ENCODE data around the gene INPP4B.

INPP4B gene

DNA sequence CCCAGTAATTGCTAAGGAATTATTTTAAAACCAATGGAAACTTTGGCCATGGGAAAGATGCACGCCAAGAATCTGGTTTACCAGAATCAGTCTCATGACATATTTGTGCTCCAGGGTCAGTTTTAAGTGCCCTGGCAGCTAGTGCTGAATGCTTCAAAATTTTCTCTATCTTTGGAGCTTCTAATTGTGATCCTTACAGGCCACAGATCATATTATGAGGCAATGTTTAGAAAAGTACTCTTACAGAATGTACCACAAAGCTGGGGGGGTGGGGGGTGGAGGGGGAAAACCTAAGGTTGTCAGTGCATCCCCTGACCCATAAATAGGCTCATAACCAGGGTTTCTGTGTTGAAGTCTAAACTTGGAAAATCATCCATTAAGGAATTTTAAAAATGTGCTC, 514.5 kb downstream of the INPP4B start:
- DNase-seq, result no peak

DNA sequence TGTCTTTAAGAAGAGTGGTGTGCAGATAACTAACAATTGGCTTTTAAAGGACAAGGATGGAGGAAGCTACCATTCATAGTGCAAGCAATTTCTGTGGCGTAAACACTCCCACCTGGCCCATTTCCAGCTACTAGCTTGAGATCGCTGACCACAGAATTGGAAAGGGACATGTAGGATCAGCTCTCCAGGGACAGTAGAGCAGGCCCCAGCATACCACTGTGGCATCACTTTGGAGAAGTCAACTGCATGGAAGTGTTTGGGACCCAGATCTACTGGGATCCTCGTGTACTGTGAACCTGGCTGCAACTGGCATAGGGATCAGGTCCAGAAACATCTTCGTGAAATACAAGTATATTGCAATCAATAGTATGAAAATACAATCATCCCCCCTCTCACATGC, 515.0 kb downstream of the INPP4B start:
- DNase-seq, result no peak

DNA sequence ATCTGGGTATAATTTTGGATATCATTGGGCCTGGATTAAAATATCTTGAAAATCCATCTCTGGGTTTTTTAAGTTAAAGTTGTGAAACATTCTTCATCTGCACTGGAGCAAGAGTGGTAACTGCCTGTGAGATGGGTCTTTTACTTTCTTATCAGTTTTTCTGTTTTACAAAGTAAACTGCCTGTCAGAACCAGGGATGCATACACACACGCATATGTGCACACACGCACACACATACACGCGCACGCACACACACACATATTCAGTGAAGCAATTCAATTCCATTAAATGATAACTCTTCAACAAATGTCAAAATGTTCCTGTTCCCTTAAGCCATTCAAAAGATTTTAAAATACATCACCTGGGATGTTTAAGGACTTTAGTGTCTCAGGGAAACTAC, 515.8 kb downstream of the INPP4B start:
- no peak for DNase-seq

DNA sequence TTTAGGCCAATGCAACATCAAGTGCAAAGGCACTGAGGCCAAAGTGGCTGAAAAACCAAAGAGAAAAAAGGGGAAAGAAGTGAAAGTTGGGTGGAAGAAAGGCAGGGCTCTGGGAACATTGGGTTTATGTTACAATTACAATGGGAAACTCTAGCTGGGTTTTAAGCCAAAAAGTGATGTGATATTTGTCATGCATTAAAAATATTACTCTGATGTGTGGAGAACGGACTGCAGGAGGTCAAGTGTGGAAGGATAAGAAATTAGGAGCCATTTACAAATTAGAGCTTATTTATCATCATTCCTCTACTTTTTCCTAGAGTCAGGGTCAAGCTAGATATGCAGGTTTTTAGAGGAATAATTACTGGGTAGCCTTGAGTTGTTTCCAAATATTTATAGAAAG, 516.8 kb downstream of the INPP4B start:
- DNase-seq, result no peak

DNA sequence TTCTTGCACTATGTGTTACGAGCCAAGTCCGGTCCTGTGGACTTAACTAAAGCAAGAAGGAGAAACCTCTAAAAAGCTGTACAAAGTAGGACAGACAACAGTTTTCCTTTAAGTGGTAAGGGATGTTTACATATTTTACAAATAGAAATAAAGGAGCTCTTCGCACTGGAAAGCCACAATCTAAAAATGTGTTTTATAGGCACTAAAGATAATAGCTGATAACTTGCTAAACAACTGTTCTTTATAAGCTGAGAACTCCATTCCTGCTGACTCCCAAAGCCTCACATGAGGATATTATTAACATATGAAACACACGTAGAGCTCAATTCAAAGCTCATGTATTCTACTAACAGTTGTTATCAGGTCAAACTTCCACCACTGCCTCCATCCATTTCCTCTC, 519.9 kb downstream of the INPP4B start:
- no peak for DNase-seq

DNA sequence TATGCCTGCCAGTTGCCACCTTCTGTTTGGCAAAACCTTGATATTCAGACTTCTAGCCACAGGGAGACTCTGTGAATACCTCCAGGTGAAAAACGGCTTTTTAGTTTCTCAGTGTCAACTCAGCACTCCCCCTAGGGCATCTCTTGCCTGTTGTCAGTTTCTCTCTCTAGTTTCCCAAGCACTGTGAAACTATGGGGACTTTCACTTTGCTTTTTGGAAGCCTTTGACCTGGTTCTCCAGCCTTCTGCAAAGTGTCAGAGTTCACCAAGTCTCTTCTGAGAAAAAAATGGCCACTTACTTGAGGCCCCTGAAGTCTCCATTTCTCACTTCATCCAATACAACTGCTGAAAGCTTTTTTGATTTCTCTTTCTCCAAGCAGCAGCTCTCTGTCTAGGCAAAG, 521.5 kb downstream of the INPP4B start:
- no peak for DNase-seq

DNA sequence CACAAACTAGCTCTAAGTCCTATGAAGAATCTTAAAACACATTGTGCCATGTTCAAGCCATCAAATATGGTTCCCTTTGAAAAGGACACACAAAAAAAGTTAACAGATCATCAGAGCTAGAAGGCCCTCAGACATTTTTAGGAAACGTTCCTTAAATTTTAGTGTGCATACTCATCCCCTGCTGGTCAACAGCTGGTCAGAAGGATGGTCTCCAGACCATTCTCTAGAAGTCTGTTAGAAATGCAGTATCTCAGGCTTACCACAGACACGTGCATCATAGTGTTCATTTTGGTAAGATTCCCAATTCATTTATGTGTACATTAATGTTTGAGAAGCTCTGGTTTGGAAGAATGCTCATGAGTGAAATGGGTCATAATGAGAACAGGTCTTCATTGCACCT, 523.1 kb downstream of the INPP4B start:
- DNase-seq, result no peak

DNA sequence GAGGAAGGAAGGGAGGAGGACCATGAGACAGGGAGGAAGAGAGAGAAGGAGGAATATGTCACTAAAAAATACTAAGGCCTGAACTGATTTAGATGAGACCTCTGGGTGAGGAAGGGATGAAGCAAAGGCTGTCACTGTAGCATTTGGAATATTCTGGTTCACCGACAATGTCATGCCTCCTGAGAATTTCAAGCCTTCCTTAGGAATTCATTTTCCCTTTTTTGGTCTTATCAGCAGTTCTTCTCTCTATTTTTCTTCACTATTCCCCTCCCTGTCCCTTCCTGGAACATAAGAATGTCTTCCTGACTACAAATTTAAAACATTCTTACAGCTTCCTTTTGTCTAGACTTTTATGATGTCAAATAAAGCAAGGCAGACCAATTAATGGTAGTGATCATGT, 527.8 kb downstream of the INPP4B start:
- no peak for DNase-seq

DNA sequence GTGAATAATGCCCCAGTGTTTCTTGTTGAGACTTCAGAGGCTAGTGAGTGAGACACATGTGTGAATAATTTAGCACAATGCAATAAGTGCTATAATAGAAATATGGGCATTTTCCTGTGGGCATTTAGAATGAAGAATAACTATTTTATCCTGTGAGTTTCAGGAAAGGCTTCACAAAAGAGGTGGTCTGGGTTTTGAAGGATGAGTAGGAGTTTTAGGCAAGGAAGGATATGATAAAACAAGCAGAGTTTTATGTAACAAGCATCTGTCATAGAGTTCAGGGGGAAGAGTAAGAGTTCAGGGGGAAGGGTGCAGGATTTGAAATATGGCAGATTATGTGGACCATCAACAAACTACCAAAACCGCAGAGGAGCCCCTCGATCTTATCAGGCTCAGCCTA, 529.2 kb downstream of the INPP4B start:
- DNase-seq, result no peak

DNA sequence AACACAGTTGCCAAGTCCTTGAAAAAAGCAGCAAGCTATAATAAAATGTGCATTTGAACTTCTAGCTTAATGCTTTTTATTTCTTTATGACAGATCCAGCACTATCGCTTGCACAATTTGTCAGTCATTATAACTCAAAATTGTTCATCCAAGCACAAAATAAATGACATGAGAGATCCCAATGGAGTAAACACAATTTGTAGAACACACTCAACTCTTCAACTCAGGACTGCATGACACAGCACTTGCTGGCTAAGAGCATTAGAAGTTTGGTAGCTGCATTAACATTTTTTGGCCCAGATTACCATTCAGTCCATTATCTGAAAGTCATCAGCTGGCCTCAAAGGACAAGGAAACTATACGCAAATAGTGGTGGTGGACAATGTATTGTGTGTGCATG, 530.1 kb downstream of the INPP4B start:
- no peak for DNase-seq

DNA sequence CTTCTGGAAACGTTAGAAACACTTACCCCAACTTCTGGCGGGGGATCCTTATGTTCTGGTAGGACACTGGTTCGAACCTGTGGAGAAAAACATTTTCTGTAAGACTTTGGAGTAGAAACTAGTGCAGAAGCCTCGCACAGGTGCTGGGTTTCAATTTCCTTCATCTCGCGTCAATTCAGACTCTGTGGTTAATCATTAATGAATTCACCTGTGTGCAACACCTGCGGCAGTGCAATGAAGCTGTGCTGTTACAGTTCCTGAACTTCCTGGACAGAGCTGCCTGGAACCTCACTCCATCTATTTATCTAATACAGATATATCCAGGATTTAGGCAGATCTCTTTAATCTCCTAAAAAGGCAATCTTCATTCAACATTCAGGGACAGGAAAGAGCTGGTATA, 531.4 kb downstream of the INPP4B start:
- no peak for DNase-seq

DNA sequence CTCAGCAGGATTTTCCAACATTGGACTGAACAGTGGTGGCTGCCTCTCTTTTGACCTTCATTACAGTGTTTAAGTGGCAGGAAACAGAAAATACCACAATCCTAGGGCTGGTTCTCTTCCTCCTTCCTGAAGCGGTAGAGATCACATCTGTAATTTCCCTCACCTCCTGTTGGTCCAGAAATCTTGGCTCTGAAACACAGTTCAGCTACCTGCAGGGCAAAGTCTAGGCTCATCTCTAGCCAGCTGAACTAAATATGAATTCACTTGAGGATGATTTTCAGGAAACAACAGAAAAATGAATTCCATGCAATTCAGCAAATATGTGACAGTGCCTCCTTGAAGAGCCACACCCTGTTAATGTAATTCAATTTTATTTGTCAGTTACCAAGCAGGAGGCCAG, 531.9 kb downstream of the INPP4B start:
- no peak for DNase-seq

DNA sequence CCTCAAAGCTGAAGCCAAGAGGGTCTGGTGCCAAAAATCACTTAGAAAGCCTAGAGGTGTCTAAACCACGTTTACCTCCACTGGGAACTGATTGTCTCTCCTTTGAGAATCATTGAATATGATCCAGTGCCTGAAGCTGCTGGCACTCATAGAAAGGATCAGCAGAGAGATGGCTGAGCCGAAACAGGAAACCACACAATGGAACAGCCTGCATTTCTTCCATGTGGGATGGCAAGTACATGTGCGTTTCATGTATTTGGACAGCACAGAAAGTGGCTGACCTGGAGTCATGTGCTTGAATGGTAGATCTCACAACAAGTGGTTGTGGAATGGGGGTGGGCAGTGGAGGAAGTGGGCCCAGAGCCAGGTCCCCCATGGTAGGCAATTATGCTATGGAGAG, 533.7 kb downstream of the INPP4B start:
- DNase-seq, result no peak

DNA sequence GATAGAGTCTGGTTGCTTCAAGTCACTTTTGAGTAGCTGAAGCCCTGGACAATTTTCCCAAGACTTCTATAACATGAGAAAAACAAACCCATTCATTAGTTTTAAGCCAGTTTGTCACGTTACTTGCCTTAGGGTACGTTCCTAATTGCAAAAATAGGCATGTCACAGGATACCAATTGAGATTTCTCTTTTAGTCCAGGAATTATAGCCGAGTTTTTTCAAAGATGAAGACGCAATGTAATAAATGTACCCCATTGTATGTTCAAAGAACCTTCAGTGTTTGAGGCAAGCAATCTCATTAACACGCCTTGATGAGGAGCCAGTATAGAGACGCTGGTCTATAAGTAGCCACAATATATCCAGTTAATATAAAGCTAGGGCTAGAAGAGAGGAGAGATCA, 534.2 kb downstream of the INPP4B start:
- DNase-seq, result no peak

DNA sequence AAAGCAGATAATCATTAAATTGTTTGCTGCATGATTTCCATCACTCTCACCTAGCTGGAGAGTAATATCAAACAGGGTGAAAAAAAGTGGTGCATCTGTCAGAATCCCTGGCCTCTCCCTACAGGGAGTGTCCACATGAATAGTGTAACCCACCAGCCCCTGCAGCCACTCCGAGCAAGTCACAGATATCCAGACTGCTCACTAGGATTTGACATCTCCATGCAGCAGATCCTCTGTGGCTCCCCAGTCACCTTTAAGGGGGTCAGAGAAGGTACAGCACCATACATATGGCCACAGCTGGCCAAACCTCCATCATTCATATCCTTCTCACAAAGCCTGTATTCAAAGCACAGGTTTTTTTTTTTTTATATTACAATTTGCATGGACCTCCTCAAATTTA, 536.3 kb downstream of the INPP4B start:
- no peak for DNase-seq

DNA sequence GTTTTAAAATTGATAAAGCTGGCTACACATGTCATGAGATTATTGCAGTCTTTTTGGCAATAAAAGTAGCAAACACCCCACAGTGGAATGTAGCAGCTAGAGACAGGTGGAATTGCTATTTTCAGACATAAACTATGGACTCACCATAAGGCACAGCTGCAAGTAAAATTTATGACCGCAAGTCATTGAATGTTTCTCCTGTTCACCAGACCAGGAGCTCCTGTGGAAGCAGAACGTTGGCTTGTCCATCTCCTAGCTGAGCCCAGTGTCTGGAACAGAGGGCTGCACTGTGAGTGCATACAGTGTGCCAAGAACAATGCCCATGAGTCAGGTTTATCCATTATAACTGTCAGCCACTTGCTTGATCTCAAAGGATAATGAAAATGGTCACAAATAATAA, 538.2 kb downstream of the INPP4B start:
- DNase-seq, result no peak

DNA sequence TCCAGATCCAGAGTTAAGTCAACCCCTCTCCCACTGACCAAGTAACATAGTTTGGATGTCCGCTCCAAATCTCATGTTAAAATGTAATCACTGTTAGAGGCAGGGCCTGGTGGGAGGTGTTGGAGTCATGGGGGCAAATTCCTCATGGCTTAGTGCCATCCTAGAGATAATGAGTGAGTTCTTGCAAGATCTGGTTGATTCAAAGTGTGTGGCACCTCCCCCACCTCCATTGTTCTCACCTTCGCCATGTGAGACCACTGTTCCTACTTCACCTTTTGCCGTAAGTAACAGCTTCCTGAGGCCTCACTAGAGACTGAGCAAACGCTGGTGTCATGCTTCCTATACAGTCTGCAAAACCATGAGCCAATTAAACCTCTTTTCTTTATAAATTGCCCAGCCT, 548.8 kb downstream of the INPP4B start:
- DNase-seq, result no peak

DNA sequence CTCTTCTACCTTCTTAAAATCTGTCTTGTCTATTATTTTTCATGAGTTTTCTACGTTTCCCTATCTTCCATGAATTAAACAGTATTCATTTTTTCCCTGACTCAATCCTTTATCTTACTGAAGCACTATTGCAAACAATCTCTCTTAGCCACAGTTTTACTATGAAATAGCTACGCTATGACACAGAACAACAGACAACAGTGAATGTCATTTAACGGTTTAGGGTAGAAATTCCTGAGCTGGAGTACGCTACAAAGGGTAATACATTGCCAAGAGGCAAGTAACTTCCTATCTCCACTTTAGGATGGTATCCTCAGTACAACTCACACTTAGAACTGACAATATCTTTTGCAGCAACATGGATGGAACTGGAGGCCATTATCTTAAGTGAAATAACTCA, 552.6 kb downstream of the INPP4B start:
- no peak for DNase-seq

DNA sequence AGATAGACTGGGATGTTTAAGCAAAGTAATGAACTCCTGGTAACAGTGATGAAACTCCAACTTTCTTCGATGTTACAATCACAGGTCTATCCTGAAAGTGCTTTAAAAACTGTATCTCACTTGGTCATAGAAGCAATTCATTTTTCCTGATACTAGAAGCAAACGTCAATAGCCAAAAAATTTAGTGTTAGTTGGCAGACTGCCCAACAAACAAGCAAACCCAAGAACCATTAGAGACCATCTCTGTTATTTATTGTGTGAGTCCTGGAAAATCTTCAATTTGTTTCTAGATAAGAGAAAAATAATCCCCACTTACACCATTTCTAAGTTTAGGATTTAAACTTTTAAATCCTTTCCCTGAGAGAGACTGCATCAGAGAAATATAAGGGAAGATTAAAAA, 553.9 kb downstream of the INPP4B start:
- no peak for DNase-seq

DNA sequence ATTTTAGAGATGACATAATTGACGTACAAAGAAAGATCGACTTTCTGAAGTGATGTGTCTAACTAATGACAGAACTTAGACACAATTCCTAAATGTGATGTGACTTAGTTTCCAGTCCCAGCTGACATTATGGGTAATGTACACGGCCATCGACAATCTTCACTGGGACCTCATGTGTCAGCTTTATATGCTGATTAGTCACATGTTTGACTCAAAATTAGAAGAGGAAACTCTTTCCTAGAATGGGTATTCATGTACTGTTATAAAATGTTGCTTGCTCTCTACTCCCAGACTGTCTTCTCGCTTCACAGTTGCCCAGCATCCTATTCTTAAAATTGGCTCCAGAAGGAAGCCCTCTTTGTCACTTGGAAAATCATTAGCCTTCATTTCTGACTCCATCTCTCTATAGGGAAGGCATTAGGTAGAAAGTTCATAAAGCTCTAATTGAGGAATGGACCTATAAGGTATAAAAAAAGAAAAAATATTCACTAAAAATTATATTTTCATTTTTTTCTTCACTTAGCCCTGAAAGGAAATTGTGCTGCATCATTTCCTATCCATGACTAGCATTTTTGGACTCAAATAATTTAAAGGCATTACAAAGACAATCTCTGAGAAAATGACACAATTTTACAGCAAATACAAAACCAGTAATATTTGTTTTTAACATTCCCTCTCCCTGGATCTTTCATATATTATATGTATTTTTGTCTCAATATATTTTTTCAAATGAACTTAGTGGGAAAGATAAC, 554.6 kb downstream of the INPP4B start:
- no peak for DNase-seq

DNA sequence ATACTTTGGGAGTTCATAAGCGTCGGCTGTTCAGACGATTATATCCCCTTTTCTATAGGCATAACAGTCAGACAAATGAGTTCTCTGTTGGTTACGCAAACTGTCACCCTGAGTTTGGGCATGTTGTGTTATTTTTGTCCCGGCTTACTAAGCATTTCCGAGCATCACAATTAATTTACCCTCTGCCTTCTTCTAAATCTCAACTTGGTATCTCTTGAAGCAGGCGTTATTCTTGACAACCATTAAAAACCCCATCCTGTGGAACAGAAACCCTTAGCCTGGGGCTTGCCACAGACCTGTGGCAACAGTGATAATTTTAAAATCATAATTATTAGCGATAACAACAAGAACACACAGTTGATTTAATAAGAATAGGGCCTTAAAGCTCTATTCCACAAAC, 558.7 kb downstream of the INPP4B start:
- no peak for DNase-seq

DNA sequence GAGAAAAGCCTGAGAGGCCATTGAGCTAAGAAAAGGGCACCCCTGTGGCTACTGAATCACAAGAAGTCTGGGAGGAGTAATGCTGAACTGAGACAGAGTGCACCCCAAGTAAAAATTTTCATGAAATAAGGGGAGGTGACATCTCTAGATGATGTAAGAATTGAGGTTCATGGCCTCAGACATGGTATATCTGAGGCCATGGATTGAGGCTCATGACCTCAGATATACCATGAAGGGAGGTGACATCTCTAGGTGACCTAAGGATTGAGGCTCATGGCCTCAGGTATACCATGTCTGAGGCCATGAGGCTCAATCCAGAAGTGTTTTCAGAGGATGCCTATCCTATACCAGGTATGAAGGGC, 560.9 kb downstream of the INPP4B start:
- no peak for DNase-seq

DNA sequence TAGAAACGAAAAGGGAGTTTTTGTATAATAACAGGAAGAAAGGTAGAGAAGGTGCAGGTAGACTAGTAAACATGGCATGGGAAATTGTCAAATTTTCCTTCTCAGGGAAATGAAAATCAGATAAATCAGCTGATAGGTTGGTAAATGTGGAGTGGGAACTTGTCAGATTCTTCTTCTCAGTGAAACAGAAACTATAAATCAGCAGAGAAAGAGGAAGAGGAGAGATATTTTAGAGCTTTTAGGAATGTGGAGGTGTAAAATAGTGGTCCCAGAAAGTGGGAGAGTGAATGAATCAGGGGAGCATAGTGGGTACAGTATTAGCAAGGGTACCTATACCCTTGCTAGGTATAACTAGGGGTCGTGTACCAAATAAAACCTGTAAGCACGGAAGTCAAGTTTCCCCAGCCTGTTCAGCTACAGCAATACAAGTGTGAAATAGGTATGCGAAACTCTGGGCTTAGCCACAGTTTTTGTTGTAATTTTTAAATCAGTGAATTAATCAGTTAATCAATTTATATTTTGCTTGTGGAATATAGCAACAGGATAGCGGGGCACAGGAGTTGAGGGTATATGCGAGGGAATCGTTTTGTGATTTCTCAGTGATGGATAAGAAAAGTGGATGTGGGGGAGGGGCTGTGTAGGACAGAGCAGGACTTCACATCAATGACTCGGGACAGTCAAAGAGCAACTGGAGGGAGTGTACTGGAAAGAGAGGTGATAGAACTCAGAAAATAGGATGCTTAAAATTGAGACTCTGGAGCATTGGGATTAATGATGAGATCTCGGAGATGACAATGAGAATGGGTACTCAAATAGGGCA, 561.5 kb downstream of the INPP4B start:
- DNase-seq, result no peak

DNA sequence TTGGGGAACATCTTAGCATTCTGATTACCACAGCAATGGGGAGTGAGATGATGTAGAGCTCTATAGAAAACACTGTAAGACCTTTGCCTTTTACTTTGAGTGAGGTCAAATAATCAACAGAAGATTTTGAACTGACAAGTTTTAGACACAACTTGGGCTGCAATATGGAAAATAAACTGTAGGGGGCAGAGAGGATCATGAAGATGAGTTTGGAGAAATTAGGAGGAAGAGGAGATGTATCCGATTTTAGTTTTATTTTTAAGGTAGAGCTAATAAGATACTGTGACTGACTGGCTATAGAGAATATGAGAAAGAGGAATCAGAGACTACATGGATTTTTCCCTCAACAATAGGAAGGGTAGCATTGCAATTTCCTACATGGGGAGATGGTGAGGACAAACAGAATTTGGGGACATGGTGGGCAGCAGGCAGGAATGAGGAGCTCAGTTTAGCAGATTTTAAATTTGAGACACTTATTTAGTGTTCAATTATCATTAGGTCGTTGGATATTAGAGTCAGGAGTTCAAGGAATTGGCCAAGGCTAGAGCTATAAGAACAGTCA, 563.1 kb downstream of the INPP4B start:
- DNase-seq, result no peak
